Measurements from ENCODE around the gene WT1.

- TF ChIP-seq POLR2A (IDR thresholded peaks at IDR 0.05) (no peak), CTCF (IDR thresholded peaks at IDR 0.05) (no peak), EP300 (IDR thresholded peaks at IDR 0.05) (no peak)
Observed at GRCh38 chr11:32341620-32342613, 93.4 kb downstream of the WT1 start.
